H54 (cell line): ENCODE results near the gene MYO1G.

Experiments
- DNase-seq: peaks from one replicate; pipeline ENCODE4 v3.0.0; 2011; ENCODE audit warnings: low spot score, mixed read lengths; ENCODE audit not compliant: insufficient read length
- FAIRE-seq: peaks from 3 replicates; lab custom pipeline; 2011; peaks lifted over from hg19 to GRCh38; lab: Jason Lieb, UNC
- POLR2A ChIP-seq: IDR thresholded peaks from 2 replicates; pipeline ENCODE4 v1.6.1; 2011; ENCODE audit warnings: low read depth, mild to moderate bottlenecking, low read length

MYO1G gene

DNA sequence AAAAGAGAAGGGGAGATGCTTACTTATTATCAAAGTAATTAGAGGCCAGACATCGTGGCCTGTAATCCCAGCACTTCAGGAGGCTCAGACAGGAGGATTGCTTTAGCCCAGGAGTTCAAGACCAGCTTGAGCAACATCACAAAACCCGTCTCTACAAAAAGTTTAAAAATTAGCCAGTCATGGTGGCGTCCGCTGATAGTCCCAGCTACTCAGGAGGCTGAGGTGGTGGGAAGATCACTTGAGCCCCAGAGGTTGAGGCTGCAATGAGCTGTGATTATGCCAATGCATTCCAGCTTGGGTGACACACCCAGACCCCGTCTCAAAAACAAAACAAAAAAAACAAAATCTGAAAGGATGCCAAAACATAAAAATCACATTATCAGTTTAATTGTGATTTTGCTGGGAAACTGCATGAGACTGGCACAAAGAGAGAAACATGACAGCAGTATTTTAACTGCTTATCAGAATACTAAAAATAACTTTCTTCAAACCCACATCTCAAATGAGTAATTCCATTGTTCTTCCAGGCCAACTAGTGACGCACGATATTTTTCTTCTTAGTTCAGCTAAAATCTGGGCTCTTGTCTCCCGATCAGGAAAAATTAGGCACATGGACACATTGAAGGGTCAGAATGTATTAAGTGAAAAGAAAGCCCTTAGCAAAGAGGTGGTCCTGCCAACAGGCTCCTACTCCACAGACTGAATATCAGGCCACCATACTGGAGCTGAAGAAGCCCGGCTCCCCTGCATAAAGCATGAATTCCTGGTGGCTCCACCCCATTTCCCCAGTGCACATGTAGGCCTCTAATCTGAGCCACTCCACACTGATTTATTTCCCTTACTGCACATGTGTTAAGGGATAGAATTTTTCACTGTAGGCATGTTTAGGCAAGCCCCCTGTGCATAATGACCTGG lies 11.6 kb upstream of the MYO1G start:
- TF ChIP-seq POLR2A, result no peak
- DNase-seq, result no peak
- no peak for FAIRE-seq

DNA sequence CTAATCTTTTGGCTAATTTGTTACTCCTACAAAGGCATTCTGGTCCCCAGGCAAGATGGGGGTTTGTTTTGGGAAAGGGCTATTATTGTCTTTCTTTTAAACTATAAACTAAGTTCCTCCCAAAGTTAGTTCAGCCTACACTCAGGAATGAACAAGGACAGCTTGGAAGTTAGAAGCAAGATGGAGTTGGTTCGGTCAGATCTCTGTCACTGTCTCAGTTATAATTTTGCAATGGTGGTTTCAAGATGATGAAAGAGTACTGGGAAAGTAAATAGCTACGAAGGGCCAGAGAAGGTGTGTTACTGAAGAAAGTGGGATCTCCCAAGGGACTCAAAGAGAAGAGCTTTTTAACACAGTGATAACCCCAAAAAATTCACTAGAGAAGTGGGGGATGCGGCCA lies 10.3 kb upstream of the MYO1G start:
- no peak for DNase-seq
- no peak for TF ChIP-seq POLR2A
- no peak for FAIRE-seq

DNA sequence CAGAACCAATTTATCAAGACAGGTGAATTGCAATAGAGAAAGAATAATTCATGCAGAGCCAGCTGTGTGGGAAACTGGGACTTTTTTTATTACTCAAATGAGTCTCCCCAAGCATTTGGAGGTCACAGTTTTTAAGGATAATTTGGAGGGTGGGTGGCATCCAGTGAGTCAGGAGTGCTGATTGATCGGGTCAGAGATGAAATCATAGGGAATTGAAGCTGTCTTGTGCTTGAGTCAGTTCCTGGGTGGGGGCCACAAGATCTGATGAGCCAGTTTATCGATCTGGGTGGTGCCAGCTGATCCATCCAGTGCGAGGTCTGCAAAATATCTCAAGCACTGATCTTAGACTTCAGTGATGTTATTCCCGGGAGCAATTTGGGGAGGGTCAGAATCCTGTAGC lies 9.9 kb upstream of the MYO1G start:
- no peak for TF ChIP-seq POLR2A
- FAIRE-seq, result no peak
- no peak for DNase-seq

DNA sequence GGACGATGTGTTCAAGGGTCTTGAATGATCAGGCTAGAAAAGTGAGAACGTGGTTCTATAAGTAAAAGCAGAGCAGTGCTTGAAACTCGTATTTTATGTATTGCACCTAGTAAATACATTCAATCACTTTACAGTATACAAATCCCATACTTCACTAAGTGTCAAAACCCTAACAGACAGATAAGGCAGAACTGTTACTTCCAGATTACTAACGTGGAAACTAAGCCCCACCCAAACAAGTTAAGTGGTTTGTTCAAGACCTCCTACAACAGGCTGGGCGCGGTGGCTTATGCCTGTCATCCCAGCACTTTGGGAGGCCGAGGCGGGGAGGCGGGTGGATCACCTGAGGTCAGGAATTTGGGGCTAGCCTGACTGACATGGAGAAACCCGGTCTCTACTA lies 9.2 kb upstream of the MYO1G start:
- DNase-seq, result no peak
- no peak for TF ChIP-seq POLR2A
- FAIRE-seq, result no peak

DNA sequence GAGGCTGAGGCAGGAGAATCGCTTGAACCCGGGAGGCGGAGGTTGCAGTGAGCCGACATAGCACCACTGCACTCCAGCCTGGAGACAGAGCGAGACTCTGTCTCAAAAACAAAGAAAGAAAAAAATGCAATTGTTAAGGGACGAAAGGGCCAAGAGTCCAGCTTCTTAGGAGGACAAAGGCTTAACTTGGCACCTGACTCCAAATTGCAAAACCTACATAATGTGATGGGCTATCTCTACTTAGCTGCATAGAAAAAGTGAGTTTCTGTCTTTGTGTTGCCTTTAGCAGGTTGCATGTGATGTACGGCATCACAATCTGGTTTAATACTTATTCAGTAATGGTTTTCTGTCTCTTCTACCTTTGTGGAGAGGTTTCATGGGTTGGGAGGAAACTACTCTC lies 8.6 kb upstream of the MYO1G start:
- DNase-seq (no peak), FAIRE-seq (no peak)
- TF ChIP-seq POLR2A, result no peak

DNA sequence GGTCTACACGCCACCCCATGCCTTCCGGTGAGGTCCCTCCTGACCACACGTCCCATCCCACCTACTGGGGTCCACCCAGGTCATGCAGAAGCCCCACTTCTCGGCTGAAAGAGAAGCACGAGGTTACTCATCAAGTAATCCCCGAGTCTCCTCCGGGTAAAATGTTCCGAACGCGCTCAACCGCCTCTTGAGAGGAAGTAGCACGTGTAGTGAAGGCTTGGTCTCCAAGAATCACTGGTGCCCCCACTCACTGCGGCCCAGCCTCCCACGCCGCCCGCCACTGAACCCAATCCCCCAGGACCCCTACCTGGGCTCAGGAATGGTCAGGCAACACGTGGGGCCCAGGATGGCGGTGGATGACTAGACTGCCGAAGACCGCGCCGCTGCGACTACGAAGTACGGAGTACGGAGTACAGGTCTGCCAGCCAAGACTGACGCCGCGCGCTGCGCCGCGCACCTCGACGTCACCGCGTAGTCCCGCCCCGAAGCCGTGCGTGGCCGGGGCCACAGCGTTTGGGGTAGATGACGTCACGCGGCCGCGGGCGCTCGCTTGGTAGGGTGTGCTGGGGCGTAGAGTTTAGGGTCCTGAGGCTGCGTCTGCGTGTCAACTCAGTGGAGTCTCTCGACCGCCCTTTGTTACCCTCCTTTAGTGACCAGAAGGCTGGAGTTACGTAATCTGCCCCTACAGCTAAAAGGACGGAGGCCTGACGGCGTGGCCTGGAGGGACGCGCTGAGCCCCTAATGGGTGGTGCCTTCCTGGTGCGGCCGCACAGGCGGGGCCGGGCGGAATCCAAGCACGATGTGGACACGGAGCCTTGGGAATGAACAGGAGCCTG lies 7.6 kb upstream of the MYO1G start:
- TF ChIP-seq POLR2A, result peak; percentile 99
- FAIRE-seq, result no peak
- DNase-seq, result peak; percentile 93

DNA sequence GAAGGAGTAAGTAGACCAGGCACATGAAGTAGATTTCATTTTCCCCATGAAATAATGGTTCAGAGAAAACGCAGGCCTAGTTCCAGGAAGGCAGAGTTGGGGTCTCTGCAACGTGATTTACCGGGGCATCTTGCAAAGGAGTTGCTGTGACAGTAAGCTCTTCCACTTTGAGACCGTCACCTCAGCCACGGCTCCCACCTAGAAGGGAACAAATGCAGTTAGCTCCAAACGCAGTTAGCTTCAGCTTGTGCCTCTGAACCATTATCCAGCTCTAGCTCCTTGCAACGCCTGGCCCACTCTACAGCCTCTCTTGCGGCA lies 7.0 kb upstream of the MYO1G start:
- no peak for FAIRE-seq
- TF ChIP-seq POLR2A, result no peak

DNA sequence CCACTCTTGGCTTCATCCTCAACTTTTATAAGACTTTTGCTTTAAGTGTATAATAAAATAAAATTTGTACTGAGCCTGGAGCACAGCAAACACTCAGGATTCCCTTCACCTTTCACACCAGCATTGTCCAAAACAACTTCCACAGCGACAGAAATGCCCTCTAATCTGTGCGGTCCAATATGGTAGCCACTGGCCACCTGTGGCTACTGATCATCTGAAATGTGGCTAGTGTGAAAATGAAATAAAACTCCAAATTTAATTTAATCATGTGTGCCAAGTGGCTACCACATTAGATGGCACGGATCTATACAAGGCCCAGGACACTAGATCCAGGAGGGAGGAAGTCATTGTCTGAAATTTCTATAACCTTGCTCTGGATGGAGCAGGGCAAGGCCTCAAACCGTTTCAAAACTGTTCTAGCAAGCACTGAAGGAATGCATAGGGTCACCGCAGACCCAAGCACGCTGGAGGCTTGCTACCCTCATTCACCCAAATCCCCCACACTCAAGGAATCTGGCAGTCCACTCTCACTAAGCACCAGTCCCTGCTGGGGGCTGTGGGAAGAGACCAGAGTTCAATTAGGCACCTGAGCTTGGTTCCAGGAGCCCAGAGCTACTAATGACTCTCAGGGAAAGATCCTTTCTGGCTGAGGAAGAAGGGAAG lies 6.3 kb upstream of the MYO1G start:
- FAIRE-seq (no peak), DNase-seq (no peak)
- no peak for TF ChIP-seq POLR2A

More for the DNA sequence above, 7.0 kb upstream of the MYO1G start:
- no peak for DNase-seq

DNA sequence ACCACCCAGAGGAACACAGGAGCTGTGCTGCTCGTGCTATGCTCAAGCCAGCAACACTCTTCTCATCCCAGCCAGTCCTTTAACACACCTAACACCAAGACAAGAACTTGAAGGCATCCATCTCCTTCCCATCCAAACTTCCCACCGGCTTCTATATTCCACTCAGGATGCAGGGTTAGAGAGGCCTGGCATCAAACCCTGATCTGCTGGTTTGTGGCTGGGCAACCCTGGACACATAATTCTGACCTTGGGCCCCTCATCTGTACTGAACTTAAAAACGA lies 5.6 kb upstream of the MYO1G start:
- TF ChIP-seq POLR2A, result no peak
- no peak for DNase-seq
- no peak for FAIRE-seq

DNA sequence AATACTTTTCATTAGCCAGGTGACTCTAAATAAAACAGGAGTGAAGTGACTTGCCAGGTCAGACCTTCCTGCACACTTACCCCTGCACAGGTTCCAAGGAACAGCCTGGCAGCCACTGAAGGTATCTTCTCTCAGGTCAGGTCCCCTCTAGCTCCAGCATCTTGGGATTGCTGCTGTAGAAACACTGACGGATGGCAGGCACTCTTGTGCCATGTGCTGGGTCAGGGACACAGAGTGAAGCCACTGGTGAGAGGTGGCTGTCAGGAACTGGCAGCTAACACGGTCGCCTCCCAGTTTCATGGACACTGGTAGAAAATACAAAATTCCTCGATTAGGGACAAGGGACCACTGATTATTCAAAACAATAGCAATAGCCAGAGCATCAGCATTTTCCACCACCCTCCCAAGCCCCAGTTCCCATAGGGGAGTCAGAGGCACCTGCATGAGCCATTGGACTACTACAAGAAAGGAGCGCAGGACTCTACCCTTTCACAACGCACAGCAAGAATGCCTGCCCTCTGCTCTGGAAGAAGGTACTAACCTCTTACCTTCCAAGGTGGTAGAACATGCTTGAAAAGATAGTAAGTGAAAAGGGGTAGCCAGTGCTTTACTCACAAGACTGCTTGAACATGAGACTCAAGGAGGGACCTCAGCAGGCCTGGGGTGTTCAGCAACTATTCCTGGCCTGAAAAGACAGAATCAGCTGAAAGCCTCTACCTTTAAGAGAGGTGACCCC lies 5.1 kb upstream of the MYO1G start:
- no peak for TF ChIP-seq POLR2A
- FAIRE-seq (no peak), DNase-seq (no peak)

DNA sequence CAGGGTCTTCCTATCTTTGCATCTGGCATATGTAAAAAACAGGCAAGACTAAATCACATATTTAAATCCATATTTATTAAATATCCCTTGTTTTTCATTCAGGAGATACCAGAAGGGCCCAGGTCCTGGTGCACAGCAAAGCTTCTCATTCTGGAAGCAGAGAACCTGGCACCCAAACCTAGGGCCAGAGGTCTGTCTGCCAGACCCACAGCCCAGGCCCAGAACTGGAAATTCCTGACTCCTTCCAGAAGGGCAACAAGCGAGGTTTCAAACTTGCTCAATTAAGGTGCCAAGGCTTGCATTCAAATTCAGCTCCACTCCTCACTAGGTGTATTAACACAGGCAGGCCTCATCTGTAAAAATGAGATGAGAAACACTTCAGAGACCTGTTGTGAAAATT lies 4.2 kb upstream of the MYO1G start:
- no peak for TF ChIP-seq POLR2A
- DNase-seq (no peak), FAIRE-seq (no peak)

DNA sequence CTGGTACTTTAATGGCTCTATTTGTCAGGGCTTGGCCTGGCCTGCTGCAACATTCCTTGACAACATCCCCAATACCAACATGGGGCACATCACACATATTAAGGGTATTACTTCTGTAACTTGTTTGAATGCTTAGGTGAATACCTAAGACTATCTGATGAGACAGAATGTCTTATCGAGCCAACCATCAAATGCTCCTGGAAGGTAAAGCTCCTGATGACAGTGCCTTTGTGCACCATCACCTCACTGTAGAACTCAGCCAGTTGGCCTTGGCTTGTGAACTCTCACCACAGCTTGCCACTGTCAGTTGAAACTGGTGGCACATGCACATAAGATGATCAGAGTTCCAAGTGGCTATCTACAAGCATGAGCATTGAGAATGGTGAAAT lies 3.7 kb upstream of the MYO1G start:
- DNase-seq (no peak), FAIRE-seq (no peak)
- no peak for TF ChIP-seq POLR2A

DNA sequence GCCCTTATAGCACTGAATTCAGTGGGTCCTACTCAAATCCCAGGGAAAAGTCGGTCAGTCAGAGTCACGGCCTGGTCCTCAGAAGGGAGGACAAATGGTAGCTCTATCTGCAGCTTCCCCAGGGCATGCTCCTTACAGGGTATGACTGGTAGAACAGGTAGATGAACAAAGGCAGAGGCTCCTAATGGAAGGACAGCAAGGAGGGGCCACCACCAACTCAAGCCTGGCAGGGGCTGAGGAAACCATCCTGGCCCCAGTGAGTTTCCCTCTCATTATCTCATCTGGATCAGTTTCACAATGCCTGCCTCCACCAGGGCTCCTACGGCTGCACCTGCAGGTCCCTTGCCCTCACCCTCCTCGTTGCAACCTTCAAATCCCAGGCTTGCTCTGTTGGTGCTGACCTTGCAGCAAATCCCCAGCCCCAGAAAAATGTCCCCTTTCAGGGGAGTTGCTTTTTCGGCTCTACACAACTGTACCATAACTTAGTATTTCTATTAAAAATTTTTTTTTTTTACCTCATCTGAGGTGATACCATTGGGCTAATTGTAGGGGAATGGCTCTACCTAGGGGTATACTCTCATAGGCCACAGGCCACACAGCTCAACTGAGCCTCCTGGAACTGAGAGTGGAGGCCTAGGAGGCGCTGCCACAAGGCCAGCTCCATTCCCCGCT lies 2.4 kb upstream of the MYO1G start:
- DNase-seq, result no peak
- TF ChIP-seq POLR2A, result no peak
- no peak for FAIRE-seq
